ENCODE data around the gene MASP2. TPM values are rescaled to one million over a fixed set of nuclear protein-coding genes. Genes with fewer than 3 reads are reported as not detected.
A peak's percentile ranks its signal among the peaks of the same experiment; 100 is the strongest.
"Not testable (repeated sequence)": the region's sequence is repeated elsewhere in the genome, so short reads cannot be mapped to it uniquely, and the experiment has no call there.

The MASP2 gene
- total and polyA plus RNA-seq, 2 donors: not detected

DNA sequence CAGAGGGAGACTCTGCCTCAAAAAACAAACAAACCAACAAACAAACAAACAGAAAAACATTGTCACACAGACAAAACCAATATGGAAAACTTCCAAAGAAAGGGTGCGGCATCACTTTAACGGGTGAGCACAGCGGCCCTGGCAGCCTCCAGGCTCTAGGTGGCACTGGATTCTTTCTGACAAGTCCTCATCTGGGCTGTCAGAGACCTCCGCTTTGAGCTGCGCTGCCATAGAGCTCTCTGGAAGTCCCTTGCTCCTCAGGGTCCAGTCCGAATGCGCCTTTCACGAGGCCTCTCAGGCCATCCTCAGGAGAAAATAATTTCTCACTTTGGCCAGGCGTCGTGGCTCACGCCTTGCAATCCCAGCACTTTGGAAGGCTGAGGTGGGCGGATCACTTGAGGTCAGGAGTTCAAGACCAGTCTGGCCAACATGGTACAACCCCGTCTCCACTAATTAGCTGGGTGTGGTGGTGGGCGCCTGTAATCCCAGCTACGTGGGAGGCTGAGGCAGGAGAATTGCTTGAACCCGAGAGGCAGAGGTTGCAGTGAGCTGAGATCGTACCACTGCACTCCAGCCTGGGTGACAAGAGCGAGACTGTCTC lies 17.0 kb upstream of the MASP2 start:
- H3K4me1 ChIP-seq (ENCODE audit: insufficient read depth); H3K36me3 ChIP-seq (ENCODE audit: insufficient read depth); H3K27ac ChIP-seq (ENCODE audit: low read depth); H3K4me3 ChIP-seq (ENCODE audit: low read depth, low read length); DNase-seq (ENCODE audit: extremely low spot score): not testable (repeated sequence)
- WGBS: 87% methylated on average over 18 of the region's 18 CpGs

DNA sequence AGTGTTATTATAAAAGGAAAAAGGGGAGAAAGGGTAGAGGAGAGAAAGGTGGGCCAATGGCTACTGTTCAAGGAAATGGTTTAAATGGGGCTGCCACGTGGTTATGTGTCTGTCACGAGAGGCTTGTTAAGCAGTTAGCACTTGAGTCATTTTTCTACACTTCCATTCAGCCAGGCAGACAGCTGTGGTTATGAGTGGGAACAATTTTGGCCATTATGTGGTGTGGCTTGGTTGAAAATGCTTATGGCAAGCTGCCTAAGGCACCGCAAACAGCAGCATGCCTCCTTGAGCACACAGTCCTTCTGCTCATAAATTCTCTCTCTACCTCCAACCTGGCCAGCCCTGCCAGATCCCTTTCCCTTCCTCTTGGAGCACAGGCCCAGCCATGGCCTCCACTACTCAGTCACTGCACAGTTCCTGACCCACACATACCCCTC lies 15.9 kb upstream of the MASP2 start:
- WGBS: 82% methylated on average over 3 of the region's 3 CpGs
- Histone ChIP-seq H3K27ac (ENCODE audit: low read depth) (no peak overlapping the region), H3K4me3 (ENCODE audit: low read depth, low read length) (no peak overlapping the region), H3K4me1 (ENCODE audit: insufficient read depth) (peaks cover 3% of the 10 kb centered on the region), H3K36me3 (ENCODE audit: insufficient read depth) (no peaks in the 10 kb centered on the region)
- no peak for DNase-seq (ENCODE audit: extremely low spot score)

DNA sequence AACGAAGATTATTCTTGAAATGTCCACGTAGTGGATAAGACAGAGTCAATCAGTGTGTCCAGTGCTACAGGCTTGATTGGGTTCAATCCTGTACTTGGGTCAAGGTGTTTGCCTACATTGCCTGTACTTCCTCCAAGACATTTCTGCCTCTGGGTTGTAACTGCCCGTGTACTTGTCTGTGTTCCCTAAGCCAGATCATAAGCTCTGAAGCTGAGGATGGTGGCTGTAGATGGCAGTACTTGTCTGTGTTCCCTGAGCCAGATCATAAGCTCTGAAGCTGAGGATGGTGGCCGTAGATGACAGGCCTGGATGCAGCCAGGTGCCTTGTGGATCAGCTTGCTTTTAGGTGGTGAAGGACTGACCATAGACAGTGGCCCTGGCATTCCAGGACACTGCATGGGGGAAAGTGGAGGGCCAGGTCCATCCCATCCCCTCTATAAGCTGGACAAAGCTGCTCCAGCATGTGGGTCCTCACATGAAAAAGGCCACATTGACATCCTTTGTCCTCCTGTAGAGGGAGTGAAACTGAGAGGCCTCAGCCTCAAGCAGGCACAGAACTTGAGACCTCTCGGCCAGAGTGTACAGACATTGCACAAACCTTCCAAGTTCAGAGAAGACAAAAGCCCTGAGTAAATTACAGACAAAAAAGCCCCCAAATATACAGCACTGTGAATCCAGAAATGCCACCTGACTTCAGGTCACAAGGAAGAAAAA lies 14.8 kb upstream of the MASP2 start:
- Histone ChIP-seq H3K36me3 (ENCODE audit: insufficient read depth) (no peaks in the 10 kb centered on the region), H3K27ac (ENCODE audit: low read depth) (no peak overlapping the region), H3K4me1 (ENCODE audit: insufficient read depth) (peaks cover 3% of the 10 kb centered on the region), H3K4me3 (ENCODE audit: low read depth, low read length) (no peak overlapping the region)
- no peak for DNase-seq (ENCODE audit: extremely low spot score)
- whole genome bisulfite sequencing: 70% methylated on average over 5 of the region's 5 CpGs

- Histone ChIP-seq H3K4me3 (ENCODE audit: low read depth, low read length) (peak within 1 kb of the TSS; percentile 66), H3K4me1 (ENCODE audit: insufficient read depth) (peaks cover 3% of the 10 kb centered on the region), H3K27ac (ENCODE audit: low read depth) (no peak within 1 kb of the TSS), H3K36me3 (ENCODE audit: insufficient read depth) (no peaks in the 10 kb centered on the region)
- under 1% methylated on average over 81 of the region's 83 CpGs for WGBS
- DNase-seq (ENCODE audit: extremely low spot score): peak; percentile 50
Observed at GRCh38 chr1:11059968-11060830, 13.2 kb upstream of the MASP2 start, which contains the start of gene SRM. Gene SRM (minus strand): TSS chr1:11060018. CDS start chr1:11059943, 75 bp downstream.

DNA sequence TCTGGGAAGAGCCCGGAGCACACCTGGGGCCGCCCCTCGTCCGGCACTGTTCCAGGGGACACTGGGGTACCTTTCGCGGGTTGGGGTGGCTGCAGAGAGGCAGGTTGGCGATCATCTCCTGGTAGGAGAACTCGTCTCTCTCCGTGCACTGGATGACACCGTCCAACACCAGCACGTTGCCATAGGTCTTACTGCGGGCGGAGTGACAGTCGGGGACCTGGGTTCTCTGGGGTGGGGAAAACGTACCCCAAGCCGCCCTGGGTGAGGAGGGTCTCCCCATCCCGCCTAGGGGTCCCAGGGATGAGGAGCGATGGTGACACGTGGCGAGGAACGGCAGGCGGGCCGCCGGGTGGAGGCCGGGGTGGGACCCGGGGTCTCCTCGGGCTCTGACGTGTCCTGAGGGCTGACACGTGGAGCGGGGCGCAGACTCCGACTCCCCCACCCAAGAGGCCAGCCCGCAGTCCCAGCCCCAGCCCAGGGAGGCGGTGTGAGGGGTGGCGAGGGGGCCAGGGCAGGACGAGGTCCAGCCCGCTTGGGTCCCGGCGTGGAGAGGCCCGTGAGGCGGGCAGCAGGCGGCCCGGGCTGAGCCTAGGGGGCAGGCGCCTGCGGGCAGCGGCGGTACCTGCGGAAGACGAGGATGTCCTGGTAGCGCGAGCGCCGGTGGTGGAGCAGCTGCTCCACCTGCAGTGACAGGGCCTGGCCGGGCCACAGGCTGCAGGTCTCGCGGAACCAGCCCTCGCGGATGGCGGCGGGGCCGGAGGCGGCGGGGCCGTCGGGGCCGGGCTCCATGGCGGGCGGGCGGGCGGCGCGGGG lies 12.3 kb upstream of the MASP2 start:
- Histone ChIP-seq H3K4me3 (ENCODE audit: low read depth, low read length) (peak overlapping the region; percentile 66), H3K36me3 (ENCODE audit: insufficient read depth) (peaks cover under 1% of the 10 kb centered on the region), H3K4me1 (ENCODE audit: insufficient read depth) (peaks cover 3% of the 10 kb centered on the region), H3K27ac (ENCODE audit: low read depth) (no peak overlapping the region)
- no peak for DNase-seq (ENCODE audit: extremely low spot score)
- under 1% methylated on average over 67 of the region's 72 CpGs for WGBS

DNA sequence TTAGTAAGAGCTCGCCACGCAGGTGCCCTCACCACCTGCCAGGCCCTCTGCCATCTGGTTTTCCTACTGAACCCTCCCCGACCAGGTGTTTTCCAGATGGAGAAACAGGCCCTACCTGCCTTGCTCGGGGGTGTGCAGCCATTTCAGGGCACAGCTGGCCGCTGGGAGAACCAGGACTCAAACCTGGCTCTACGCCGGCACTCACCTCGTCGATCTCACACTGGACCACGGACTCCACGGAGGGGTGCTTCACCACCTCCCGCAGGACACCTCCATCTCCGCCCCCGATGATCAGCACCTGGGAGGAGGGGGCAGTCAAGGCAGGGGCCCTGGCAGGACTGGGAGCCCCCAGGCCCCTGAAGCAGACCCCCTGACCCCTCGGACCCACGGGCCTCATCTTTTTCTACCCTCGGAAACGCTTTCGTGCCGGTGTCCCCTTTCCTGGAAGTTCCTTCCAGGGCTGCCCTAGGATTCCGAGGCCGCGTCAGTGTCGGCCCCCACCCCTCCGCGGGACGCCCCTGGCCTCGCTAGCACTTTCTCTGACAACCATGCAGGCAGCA lies 11.6 kb upstream of the MASP2 start:
- 53% methylated on average over 28 of the region's 28 CpGs for WGBS
- peak overlapping the region; percentile 66 for H3K4me3 ChIP-seq (ENCODE audit: low read depth, low read length)
- no peak overlapping the region for H3K27ac ChIP-seq (ENCODE audit: low read depth)
- H3K36me3 ChIP-seq (ENCODE audit: insufficient read depth): peaks cover 2% of the 10 kb centered on the region
- H3K4me1 ChIP-seq (ENCODE audit: insufficient read depth): peaks cover 3% of the 10 kb centered on the region
- DNase-seq (ENCODE audit: extremely low spot score): no peak

GRCh38 chr1:11058026-11058425 lies 11.0 kb upstream of the MASP2 start:
- Histone ChIP-seq H3K36me3 (ENCODE audit: insufficient read depth) (peaks cover 2% of the 10 kb centered on the region), H3K4me3 (ENCODE audit: low read depth, low read length) (no peak overlapping the region), H3K4me1 (ENCODE audit: insufficient read depth) (peaks cover 3% of the 10 kb centered on the region), H3K27ac (ENCODE audit: low read depth) (no peak overlapping the region)
- 94% methylated on average over 14 of the region's 14 CpGs for WGBS
- DNase-seq (ENCODE audit: extremely low spot score): no peak

DNA sequence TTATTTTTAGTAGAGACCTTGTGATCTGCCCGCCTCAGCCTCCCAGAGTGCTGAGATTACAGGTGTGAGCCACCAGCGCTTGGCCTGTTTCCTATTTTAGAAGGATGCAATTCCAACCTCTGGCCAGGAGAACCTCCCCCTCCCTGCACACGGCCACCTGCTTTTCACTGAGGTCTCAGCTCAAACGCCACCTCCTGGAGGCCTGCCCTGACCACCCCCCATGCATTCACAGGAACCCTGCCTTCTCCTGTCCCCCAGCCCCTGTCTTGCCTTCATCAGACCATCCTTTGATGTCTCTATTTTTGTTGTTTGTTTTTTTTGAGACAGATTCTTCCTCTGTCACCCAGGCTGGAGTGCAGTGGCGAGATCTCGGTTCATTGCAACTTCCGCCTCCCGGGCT lies 10.4 kb upstream of the MASP2 start:
- H3K36me3 ChIP-seq (ENCODE audit: insufficient read depth): peaks cover 2% of the 10 kb centered on the region
- WGBS: 94% methylated on average over 8 of the region's 8 CpGs
- no peak for DNase-seq (ENCODE audit: extremely low spot score)
- H3K4me1 ChIP-seq (ENCODE audit: insufficient read depth): peaks cover 3% of the 10 kb centered on the region
- no peak overlapping the region for H3K4me3 ChIP-seq (ENCODE audit: low read depth, low read length)
- H3K27ac ChIP-seq (ENCODE audit: low read depth): no peak overlapping the region

DNA sequence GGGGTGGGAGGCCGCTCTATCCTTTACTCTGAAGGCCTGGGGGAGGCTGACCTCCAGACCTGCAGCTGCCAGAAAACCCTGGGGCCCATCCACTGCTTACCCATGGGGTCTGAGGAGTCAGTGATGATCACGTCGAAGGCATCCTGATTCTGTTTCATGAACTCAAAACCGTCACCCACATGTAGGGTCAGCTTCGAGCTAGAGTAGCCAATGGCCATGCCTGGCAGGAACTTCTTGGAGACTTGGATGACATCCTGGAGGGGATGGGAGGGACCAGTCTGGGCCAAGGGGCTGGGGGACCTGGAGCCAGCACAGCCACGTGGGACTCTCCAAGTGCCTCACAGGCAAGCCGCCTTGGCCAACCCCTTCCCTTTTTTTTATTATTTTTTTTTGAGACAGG lies 9.5 kb upstream of the MASP2 start:
- Histone ChIP-seq H3K27ac (ENCODE audit: low read depth) (no peak overlapping the region), H3K4me3 (ENCODE audit: low read depth, low read length) (no peak overlapping the region), H3K36me3 (ENCODE audit: insufficient read depth) (peaks cover 2% of the 10 kb centered on the region), H3K4me1 (ENCODE audit: insufficient read depth) (peaks cover 3% of the 10 kb centered on the region)
- 84% methylated on average over 7 of the region's 7 CpGs for WGBS
- no peak for DNase-seq (ENCODE audit: extremely low spot score)

GRCh38 chr1:11055676-11056075 lies 8.6 kb upstream of the MASP2 start:
- 93% methylated on average over 12 of the region's 12 CpGs for WGBS
- H3K4me1 ChIP-seq (ENCODE audit: insufficient read depth): no peaks in the 10 kb centered on the region
- no peak overlapping the region for H3K27ac ChIP-seq (ENCODE audit: low read depth)
- H3K36me3 ChIP-seq (ENCODE audit: insufficient read depth): peaks cover 2% of the 10 kb centered on the region
- no peak for DNase-seq (ENCODE audit: extremely low spot score)
- no peak overlapping the region for H3K4me3 ChIP-seq (ENCODE audit: low read depth, low read length)

- Histone ChIP-seq H3K27ac (ENCODE audit: low read depth) (no peak overlapping the region), H3K4me1 (ENCODE audit: insufficient read depth) (no peaks in the 10 kb centered on the region), H3K4me3 (ENCODE audit: low read depth, low read length) (no peak overlapping the region), H3K36me3 (ENCODE audit: insufficient read depth) (peaks cover 2% of the 10 kb centered on the region)
- DNase-seq (ENCODE audit: extremely low spot score): no peak
- 88% methylated on average over 22 of the region's 22 CpGs for WGBS
Observed at GRCh38 chr1:11054666-11055065, 7.6 kb upstream of the MASP2 start.

- no peak overlapping the region for H3K27ac ChIP-seq (ENCODE audit: low read depth)
- peaks cover 2% of the 10 kb centered on the region for H3K36me3 ChIP-seq (ENCODE audit: insufficient read depth)
- DNase-seq (ENCODE audit: extremely low spot score): no peak
- 82% methylated on average over 7 of the region's 7 CpGs for WGBS
- no peak overlapping the region for H3K4me3 ChIP-seq (ENCODE audit: low read depth, low read length)
- no peaks in the 10 kb centered on the region for H3K4me1 ChIP-seq (ENCODE audit: insufficient read depth)
Observed at GRCh38 chr1:11054181-11054580, 7.1 kb upstream of the MASP2 start.

GRCh38 chr1:11053758-11054137 lies 6.7 kb upstream of the MASP2 start:
- Histone ChIP-seq H3K36me3 (ENCODE audit: insufficient read depth) (peaks cover 2% of the 10 kb centered on the region), H3K4me3 (ENCODE audit: low read depth, low read length) (no peak overlapping the region), H3K4me1 (ENCODE audit: insufficient read depth) (no peaks in the 10 kb centered on the region), H3K27ac (ENCODE audit: low read depth) (no peak overlapping the region)
- WGBS: 58% methylated on average over 10 of the region's 10 CpGs
- DNase-seq (ENCODE audit: extremely low spot score): no peak

Data from urinary bladder (tissue), 4 donors.